RPMI7951 (cell line): ENCODE data around the gene CACNA2D2. TPM values are rescaled to one million over a fixed set of nuclear protein-coding genes. Genes with fewer than 3 reads are reported as not detected.

ENCODE experiments used
- DNase-seq: peaks from one replicate; pipeline ENCODE4 v3.0.0-alpha.2; 2012; ENCODE audit warnings: low read depth
- total RNA-seq: library from RNA; depleted of rRNA; stranded (reverse); fragments of >200 nt; shearing (Covaris generic); gene quantifications from 2 replicates; pipeline ENCODE4 v1.2.3, GENCODE V29; 2014

The CACNA2D2 gene
- total RNA-seq, 1 experiment from 2014 or later = under 0.01 TPM

DNA sequence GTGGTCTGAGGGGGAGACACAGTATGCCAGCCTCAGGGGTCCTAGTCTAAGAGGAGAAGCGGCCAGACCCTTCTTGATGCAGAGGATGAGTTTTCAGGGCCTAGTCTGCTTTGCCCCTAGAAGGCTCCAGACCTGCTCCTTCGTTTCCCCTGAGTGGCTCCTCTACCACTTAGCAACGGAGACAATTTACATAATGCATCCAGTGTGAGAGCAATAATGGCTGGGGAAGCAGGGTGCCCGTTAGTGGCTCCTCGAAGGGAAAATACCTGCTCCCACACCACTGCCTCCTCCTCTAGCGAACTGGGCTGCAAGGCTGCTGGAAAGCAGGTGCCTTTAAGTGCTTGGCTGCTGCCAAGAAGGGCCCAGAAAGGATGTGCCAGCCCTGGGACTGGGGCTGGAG is 38.9 kb downstream of the CACNA2D2 start:
- DNase-seq = no peak

DNA sequence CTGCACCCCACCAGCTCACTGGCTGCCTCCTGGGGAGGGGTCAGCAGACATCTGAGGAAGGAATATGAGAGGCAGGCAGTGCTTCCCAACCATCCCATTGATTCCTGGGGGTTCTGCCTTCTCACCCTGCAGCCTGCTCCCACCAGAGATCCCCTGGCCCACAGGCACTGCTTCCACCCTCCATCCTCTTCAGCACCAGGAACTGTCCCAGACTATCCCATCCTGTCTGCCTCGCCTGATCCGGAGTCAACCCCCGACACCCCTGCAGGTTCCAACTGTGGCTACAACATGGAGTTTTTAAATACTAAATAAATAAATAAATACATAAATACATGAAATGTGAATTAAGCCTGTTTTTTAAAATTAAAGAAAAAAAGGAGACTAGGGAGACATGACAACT is 43.6 kb downstream of the CACNA2D2 start:
- DNase-seq = no peak

DNA sequence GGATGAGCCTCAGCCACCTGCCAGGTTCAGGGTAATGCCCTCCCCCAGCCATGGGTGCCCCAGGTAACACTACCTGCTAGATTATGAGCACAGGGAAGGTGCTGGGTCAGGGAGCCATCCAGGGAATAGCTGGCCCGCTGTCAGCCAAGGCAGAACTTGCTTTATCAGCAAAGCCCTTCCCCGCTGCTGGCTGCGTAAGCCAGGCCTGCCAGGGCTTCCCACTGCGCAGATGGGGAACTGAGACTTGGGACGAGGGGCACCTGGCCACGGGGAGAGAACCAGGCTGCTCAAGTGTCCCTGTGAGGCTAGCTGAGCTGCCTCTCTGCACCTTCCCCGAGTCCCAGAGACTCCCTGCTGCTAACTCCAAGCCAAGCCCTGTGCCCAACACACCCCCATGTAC is 45.4 kb downstream of the CACNA2D2 start:
- DNase-seq = no peak

DNA sequence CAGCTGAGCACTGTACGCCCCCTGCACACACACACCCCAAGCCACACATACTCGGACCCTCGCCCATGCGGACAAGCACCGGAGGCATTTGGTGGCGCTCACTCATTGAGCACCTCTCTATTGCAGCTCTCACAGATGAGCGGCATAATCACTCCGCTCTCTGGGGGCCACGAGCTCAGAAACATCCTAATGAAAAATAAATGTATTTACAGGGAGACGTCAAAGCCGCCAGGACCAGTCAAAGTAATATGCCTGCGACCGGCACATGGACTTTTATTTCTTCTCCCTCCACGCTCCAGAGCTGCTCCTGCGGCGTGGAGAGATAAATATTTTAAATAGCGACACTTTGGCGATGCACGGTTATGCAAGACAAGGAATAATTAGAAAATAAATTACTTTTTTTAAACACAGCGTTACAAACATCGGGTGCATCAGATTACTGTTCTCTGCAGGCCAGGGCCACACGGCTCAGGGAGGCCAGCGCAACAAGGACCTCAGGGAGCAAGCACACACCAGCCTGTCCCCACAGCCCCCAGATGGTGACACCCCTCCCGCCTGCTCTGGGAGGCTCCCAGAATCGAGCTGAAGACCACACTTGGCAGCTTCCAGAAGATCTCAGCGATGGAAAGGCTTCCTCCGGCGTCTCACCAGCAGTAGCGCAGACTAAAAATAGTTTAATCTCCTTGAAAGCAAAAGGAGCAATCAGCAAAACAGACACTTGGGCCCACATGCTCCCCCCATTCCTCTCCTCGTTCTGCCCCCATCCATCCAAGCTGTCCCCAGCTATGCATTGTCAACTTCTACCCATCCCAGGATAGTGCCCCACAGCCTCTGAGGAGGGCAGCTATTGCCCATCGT is 48.0 kb downstream of the CACNA2D2 start:
- no peak for DNase-seq

DNA sequence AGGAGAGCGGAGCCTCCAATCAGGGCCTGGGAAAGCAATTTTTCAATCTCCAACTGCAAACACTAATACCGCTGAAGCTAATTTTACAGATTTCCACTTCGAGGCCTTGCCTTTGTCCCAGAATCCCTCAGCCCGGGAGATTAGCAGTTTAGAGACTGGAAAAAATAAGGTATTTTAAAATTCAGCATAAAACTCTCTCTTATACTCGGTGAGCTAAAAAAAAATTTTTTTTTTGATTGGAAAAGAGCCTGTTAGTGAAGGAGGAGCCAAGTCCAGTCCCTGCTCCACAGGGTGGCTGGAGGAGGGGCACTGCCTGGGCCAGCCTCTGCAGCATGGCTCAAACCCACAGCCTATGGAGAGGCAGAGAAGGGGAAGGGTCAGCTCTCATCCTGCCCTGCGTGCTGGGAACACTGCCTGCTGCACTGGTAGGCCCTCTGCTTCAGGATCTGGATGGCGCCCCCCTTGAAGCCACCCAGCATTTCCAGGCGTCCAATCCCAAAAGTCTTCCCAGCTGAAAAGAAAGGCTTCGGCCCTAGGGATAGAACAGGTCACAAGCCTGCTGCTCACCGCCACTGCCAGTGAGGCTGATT is 48.9 kb downstream of the CACNA2D2 start:
- no peak for DNase-seq

DNA sequence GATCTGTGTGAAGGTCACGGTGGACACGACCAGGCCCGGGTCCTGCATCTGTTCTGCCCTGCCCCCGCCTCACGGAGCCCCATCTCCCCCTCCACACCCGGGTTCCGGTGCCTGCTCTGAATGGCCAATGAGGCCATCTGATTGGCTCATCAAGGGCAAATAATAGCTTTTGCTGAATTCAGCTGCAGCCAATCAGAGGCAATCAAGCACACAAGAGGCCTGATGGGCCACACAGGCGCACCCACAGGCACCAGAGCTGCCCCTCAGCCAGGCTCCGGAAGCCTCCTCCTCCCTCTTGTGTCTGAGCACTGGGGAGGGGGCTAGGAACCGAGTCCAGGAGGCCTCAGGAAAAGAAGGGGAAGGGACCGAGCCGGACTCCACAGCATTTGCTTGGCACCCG is 49.5 kb downstream of the CACNA2D2 start:
- DNase-seq = no peak

DNA sequence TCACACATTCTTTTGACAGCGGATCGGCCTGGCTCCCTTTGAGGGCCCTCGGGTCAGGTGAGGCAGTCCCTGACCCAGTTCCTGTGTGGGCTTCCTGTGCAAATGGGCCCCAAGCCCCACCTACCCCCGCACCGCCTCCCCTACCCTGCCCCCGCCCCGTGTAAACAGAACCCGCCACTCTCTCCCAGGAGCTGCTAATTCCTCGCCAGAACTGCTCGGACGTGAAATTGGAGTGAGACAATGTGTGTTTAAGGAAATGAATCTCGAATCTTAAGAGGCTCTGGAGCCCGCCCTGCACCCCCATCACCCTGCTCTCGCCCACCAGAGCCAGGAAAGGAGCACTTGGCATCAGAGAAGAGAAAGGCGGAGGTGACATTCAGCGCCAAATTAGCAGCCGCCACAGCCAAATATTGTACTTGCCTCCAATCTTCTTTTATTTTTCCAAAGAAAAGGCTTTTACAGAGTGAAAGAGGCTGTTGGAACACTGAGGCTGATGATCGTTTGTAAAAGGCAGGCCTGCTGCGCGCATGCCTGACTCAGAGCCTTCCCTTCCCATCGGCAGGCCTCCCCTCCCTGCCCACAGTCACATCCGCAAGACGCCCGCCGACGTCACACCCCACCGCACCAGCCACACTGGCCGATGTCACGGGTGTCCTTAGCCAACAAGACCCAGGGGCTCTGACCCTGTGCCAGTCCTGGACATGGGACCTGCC is 53.1 kb downstream of the CACNA2D2 start:
- DNase-seq = peak; percentile 4

DNA sequence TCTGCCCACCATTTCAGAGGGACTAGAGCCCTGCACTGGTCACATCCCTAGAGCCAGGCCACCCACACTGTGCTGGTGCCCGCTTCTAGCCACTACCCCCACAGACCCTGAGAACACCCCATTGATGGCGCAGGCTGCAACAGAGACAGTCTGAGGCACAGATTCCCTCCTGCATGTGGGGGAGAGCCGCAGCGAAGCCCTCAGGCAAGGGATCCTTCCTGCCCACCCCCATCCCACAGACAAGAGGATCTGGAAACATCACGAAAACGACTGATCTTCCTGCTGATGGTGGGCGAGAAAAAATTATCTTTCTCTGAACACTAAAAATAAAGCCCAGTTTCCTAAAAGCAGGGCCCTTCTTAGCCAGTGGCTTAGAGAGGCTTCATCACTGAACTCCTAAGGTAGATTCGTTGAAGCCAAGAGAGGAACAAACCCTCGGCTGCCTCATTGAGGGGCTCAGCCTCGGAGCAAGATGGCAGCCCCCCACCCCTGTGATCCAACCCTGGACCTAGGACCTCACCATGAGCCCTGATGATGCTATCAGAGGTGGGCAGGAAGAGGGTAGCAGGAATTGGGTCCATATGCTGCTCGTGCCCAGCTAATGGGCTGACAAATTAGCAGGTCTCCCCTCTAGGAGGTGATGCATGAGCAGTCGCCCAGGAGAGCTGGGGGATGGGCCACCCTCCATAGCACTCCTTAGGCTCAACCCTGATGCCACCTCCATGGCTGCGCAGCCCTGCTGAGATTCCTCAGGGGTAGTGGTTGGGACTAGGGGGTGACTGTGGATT is 54.5 kb downstream of the CACNA2D2 start:
- DNase-seq = no peak

DNA sequence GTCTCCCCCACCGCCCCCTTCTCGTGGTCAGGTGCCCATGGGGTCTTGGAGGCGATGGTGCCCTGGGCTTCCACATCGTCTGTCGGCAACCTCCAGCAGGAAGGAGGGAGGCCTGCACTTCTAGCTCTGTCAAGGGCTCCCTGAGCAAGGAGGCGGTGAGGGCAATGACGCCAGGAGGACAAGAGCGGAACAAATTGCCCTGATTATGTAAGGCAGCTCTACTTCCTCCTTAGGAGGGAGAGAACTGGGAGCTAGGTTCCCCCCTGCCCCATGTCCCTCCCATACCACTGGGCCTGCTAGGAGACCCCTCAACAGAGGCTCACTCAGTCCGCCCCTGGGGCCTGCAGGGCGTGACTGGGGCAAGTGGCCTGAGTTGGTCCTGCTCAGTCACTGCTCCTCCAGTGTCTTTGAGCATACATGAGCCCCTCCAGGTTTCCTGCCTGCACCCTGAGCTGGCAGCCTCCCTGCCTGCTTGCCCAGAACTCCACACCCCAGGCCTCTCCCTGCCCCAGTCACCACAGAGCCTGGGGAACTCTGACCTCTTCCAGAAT is 56.1 kb downstream of the CACNA2D2 start:
- no peak for DNase-seq

DNA sequence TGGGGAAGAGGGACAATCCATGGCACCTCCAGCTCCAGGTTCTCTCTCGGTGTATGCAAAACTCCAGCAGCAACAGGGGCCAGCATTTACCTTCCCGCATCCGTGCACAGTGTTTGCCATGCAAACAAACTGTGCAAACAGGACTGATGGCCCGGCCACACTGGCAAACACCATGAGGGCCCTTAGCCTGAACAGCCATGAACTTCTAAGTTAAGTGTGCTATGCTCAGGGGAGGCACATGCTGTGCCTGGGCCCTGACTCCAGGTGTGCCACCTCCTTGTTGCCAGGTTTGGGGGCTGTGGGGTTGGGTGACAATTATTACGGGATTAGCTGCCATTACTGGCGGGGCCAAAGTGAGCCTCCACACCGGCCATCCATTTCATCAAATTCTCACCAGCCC is 57.5 kb downstream of the CACNA2D2 start:
- DNase-seq = no peak

DNA sequence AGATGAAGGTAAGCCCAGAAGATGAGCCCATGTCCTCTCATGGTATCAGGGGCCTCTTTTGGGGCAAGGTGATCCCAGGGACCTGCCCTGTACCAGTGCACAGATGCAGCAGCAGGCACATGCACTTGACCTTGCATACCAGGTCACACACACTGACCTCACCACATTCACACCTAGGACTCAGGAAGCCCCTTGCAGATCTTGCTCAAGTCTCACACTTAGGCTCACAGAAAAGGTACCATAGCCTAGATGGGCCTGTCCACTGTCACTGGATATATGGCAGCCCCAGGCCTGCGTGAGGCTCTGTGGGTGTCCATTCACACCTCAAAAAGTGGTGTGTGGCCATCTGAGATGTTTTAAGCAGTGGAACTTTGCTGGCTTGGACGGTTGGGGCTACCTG is 58.7 kb downstream of the CACNA2D2 start:
- no peak for DNase-seq

DNA sequence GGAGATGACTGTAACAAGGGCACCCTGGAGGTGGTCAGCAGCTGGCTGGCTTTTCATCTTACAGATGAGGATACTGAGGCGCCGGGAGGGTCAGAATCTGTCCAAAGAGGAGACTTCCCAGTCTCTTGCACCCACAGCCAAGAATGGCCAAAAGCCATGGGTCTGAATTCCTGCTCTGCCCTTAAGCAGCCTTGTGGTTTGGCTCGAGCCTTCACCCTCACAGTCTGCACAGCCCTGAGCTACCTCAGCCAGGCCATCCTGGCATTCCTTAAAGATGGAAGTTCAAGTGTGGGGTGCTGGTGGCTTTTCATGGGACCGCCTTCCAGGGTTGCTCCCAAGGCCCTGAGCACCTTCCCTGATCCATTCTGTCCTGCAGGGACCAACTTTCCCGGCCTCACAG is 59.2 kb downstream of the CACNA2D2 start:
- no peak for DNase-seq

DNA sequence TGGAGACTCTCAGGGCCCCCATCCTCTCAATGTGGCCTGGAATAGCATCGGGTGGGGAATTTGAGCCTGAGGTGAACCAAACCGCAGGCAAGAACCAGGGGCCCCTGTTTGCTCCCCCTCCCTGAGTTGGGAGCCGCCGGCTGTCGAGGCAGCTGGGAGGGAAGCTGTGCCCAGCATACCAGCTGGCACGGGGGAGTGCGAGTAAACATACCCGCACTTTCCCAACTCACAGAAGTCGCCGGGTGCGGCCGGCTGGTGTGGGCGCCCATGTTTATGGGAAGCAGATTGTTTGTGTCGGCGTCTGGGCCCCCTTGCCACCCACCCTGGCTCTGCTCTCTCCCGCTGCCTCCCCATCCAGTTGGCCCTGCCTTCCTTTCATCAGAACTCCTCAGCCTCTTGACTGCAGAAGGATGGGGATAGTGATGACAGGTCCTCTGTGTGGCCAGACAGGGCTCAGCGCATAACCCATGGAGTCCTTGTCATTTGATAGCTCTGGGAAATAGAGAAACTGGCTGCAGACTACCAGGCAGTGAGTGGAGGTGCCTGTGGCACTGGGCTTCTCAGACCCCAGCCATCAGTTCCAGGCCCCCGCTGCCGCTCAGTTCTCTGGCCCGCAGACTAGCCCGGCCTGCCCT is 60.4 kb downstream of the CACNA2D2 start:
- DNase-seq = no peak

DNA sequence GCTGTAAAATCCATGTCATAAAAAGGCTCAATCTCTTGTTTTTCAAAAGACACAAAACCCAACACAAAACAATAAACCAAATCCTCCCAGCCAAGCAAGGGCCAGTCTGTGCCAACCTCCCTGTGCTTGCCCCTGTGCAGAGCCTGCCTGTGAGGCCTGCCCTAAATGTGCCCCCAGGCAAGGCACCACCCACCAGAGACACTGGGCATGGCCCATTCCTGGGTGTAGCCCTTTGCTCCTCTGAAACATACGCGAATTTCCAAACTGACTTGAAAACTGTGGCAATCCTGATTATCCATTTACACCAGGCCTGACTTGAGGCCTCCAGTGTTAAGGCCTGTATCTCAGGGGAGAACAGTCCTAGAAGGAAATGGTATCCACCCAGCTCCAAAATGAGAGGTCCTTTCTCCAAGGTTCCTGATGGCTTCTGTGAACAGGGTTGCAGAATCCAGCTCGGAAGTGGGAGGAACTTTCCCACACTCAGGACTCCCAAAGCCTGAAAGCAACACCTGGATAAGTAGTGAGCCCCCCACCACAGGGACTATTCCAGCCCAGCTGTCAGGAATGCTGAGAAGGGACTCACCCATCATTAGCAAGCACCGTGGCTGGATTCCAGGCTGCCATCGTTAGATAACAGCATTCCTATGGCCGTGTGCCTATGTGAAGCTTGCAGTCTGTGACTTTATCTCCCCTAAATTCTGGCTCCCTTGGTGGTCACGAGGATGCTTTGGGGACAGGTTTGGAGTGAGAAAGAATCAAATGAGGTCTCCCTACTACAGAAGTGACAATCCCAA is 61.8 kb downstream of the CACNA2D2 start:
- no peak for DNase-seq

DNA sequence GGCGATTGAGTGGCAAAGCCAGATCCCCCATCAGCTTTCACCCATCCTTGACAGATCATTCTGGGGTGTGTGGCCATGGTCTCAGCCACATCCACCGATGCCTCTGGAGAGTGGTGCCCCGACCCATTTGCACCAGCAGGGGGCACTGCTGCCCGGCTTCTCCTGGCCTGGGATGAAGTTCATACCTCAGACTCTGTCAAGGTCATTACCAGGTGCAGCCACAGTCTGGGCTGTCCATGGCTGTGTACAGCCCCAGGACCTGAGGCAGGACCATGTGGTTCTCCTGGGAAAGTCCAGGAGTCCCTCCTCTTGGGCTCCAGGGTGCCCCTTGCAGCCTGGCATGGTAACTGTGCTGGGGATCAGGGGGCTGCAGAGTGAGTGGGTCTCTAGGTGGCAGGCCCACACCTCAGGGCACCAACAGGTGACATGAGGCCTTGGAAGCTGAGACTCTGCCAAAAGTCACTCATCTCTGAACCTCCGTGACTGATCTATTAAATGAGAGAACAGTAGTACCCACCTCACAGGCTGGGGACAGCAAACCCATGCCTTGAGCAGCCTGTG is 67.2 kb downstream of the CACNA2D2 start:
- peak; percentile 17 for DNase-seq

DNA sequence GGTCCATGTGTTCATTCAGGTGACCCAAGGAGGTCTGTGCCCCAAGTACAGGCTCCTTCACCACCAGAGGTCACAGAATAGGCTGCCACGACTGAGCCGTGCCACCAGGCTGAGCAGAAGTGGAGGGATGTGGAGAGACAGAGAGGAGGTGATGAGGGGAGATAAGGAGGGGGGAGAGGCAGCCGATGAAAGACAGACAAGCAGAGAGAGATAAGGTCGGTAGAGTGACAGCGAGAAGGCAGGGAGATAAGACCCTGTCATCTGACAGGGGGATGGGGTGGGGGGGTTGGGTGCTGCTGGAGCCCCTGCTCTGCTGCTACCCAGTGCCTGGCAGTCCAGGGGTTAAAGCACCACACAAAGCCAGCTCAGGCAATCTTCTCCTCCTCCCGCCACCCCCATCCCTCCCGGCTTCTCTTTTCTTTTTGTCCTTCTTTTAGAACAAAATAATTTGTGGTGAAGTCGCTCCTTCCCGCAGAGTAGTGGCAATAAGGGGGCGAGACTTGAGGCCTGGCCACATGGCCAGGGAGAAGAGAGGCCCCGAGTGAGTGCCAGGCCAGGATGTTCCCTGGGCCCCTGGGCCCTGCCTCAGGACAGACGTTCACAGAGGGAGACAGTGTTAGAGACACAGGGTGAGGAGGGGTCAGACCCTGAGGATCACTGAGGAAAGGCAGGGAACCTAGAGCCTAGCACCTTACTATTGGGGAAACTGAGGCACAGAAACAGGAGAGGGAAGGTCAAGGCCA is 67.9 kb downstream of the CACNA2D2 start:
- DNase-seq = no peak

DNA sequence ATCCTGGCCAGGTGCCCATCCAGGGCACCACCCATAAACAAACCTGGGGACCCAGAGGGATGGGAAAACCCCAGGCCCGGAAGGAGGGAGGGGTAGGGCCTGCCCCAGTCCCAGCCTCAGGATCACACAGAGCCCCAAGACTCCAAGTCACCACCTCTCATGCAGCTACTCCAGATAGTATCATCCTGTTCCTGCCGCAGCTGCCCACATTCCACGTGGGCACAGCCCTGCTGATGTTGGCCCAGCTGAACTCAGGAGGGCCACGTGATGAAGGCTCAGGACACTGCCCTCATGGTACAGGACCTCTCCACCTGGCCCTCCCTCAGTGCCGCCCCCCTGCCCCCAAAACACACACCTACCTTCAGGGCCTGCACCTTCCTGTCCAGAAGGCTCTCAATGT is 69.5 kb downstream of the CACNA2D2 start:
- DNase-seq = no peak

DNA sequence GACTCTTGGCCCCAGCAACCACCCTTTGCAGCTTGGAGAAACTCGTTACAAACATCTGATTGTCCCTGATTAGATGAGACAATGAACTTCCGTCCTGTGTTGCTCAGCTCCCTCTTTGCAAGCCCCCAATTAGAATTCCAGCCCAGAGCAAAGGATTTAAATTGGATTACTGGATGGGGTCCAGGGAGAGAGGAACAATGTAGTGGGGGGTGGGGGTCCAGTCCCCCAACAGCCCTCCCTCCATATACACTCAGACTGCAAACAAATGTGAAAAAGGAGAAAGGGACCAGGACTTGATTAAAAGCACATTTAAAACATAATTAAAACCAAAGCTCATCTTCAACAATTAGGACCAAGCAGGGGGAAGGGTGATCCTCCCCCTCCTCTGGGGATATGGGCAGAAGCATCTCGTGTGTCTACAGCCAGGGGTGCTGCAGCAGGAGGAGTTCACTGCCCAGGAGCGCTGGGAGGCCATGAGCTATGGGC is 72.4 kb downstream of the CACNA2D2 start:
- DNase-seq = no peak

DNA sequence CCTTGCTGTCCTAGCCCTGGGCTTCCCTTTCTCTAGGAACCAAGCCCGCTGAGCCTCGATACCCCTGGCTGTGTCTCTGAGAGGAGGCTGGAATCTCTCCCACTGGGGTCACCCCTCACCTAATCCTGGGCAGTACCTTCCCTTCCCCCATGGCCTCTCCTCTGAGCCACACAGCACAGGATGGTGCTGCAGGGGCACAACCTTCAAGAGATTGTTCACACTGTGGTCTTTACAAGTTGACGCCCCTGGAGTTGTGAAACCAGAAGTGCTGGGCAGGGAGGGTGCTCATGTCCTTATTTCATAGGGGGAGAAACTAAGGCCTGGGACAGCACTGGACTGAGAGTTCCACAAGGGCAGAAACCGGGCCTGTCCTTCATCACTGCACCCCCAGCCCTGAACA is 73.2 kb downstream of the CACNA2D2 start:
- no peak for DNase-seq
